ENCODE measurements around the gene BRIP1. TPM values are rescaled to one million over a fixed set of nuclear protein-coding genes. Genes with fewer than 3 reads are reported as not detected.
A peak's percentile ranks its signal among the peaks of the same experiment; 100 is the strongest.

BRIP1 gene
- total RNA-seq, 1 experiment from 2014 or later = 8.5 TPM

- Histone ChIP-seq H3K79me2 (ENCODE audit: low read length) (no peaks in the 10 kb centered on the region), H3K4me1 (ENCODE audit: low read length) (no peaks in the 10 kb centered on the region), H3K9me3 (ENCODE audit: low read length) (peaks cover 10% of the 10 kb centered on the region), H2AFZ (ENCODE audit: low read length) (no peak overlapping the region), H3K4me2 (ENCODE audit: low read depth, low read length, poor library complexity, severe bottlenecking) (no peak overlapping the region), H3K9me2 (replicated peaks; ENCODE audit: insufficient read depth, low read length) (no peaks in the 10 kb centered on the region), H3K27me3 (ENCODE audit: low read length) (no peaks in the 10 kb centered on the region), H3K4me3 (ENCODE audit: low read length) (no peak overlapping the region), H3K27ac (ENCODE audit: low read length) (no peak overlapping the region), H3K9ac (ENCODE audit: low read length) (no peak overlapping the region), H4K20me1 (ENCODE audit: insufficient read depth, low read depth, low read length) (no peaks in the 10 kb centered on the region), H3K36me3 (ENCODE audit: insufficient read depth, low read length) (no peaks in the 10 kb centered on the region)
- DNase-seq = peak; percentile 17
These were observed 167.5 kb downstream of the BRIP1 start for GRCh38 chr17:61695779-61696337.

- Histone ChIP-seq H4K20me1 (ENCODE audit: insufficient read depth, low read depth, low read length) (no peaks in the 10 kb centered on the region), H3K27ac (ENCODE audit: low read length) (no peak overlapping the region), H3K4me2 (ENCODE audit: low read depth, low read length, poor library complexity, severe bottlenecking) (no peak overlapping the region), H3K36me3 (ENCODE audit: insufficient read depth, low read length) (peaks cover 10% of the 10 kb centered on the region), H3K9ac (ENCODE audit: low read length) (no peak overlapping the region), H2AFZ (ENCODE audit: low read length) (no peak overlapping the region), H3K27me3 (ENCODE audit: low read length) (no peaks in the 10 kb centered on the region), H3K4me1 (ENCODE audit: low read length) (no peaks in the 10 kb centered on the region), H3K9me3 (ENCODE audit: low read length) (no peaks in the 10 kb centered on the region; the same call in 1 of the 2 replicates), H3K4me3 (ENCODE audit: low read length) (no peak overlapping the region), H3K79me2 (ENCODE audit: low read length) (no peaks in the 10 kb centered on the region), H3K9me2 (replicated peaks; ENCODE audit: insufficient read depth, low read length) (no peaks in the 10 kb centered on the region)
- peak; percentile 14 for DNase-seq
These were observed 169.2 kb downstream of the BRIP1 start for GRCh38 chr17:61694095-61694494.

DNA sequence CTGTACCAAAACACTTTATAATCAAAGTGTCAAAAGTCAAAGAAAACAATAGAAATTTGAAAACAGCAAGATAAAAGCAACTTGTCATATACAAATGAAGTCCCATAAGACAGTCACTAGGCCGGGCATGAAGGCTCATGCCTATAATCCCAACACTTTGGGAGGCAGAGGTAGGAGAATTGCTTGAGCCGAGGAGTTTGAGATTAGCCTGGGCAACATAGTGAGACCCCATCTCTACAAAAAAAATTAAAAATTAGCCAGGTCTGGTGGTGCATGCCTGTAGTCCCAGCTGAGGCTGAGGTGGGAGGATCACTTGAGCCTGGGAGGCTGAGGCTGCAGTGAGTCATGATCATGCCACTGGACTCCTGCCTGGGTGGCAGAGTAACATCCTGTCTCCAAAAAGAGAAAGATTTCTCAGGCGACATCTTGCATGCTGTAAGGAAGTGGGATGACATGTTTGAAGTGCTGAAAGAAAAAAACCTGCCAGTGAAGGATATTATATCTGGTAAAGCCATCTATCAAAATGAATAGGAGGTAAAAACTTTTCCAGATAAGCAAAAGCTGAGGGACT lies 173.6 kb downstream of the BRIP1 start:
- DNase-seq = no peak
- Histone ChIP-seq H3K4me1 (ENCODE audit: low read length) (no peaks in the 10 kb centered on the region), H3K9me3 (ENCODE audit: low read length) (no peaks in the 10 kb centered on the region), H3K4me3 (ENCODE audit: low read length) (no peak overlapping the region), H2AFZ (ENCODE audit: low read length) (no peak overlapping the region), H3K4me2 (ENCODE audit: low read depth, low read length, poor library complexity, severe bottlenecking) (no peak overlapping the region), H3K9me2 (replicated peaks; ENCODE audit: insufficient read depth, low read length) (no peaks in the 10 kb centered on the region), H3K79me2 (ENCODE audit: low read length) (no peaks in the 10 kb centered on the region), H3K36me3 (ENCODE audit: insufficient read depth, low read length) (peaks cover 10% of the 10 kb centered on the region), H4K20me1 (ENCODE audit: insufficient read depth, low read depth, low read length) (no peaks in the 10 kb centered on the region), H3K27ac (ENCODE audit: low read length) (no peak overlapping the region), H3K9ac (ENCODE audit: low read length) (no peak overlapping the region), H3K27me3 (ENCODE audit: low read length) (no peaks in the 10 kb centered on the region)

DNA sequence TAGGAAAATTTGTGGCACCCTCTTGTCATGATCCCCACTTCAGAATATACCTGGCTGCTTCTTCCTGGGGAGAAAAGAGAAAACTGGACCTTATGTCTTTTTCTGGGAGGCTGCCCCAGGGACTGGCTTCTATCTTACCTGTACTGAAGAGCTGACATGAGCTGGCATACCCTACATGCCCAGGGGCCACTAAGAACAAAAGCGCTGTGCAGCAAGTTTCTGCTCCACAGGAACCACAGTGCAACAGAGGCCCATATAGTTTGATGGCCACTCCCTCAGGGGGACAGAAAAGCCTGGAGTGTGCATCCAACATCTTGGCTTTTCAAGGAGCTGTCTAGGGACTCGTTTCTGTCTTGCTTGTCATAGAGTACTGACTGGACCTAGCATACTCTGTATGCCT lies 175.6 kb downstream of the BRIP1 start:
- Histone ChIP-seq H2AFZ (ENCODE audit: low read length) (no peak overlapping the region), H3K27me3 (ENCODE audit: low read length) (no peaks in the 10 kb centered on the region), H3K9me2 (replicated peaks; ENCODE audit: insufficient read depth, low read length) (no peaks in the 10 kb centered on the region), H3K4me2 (ENCODE audit: low read depth, low read length, poor library complexity, severe bottlenecking) (no peak overlapping the region), H3K4me1 (ENCODE audit: low read length) (no peaks in the 10 kb centered on the region), H3K4me3 (ENCODE audit: low read length) (no peak overlapping the region), H4K20me1 (ENCODE audit: insufficient read depth, low read depth, low read length) (no peaks in the 10 kb centered on the region), H3K9me3 (ENCODE audit: low read length) (no peaks in the 10 kb centered on the region), H3K36me3 (ENCODE audit: insufficient read depth, low read length) (peaks cover 16% of the 10 kb centered on the region), H3K9ac (ENCODE audit: low read length) (no peak overlapping the region), H3K27ac (ENCODE audit: low read length) (no peak overlapping the region), H3K79me2 (ENCODE audit: low read length) (no peaks in the 10 kb centered on the region)
- no peak for DNase-seq

DNA sequence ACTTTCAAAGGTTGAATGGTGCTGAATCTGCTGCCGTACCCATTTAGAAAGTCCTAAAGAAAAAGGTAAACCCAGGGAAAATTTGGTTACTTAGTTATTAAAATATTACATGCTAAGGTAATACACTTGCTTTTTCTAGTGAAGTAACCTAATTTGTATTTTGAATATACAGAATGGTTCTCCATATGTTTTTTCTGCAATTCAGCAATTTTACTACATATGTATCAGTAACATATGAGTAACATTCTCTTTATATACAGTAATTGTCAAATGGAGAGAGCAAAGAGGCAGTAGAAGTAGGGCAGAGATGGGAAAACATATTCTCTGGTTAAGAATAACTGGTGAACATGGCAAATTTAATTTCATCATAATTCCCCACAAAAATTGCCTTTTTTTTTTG lies 177.2 kb downstream of the BRIP1 start:
- Histone ChIP-seq H3K4me3 (ENCODE audit: low read length) (no peak overlapping the region), H2AFZ (ENCODE audit: low read length) (no peak overlapping the region), H3K9ac (ENCODE audit: low read length) (no peak overlapping the region), H3K9me2 (replicated peaks; ENCODE audit: insufficient read depth, low read length) (no peaks in the 10 kb centered on the region), H3K9me3 (ENCODE audit: low read length) (no peaks in the 10 kb centered on the region), H3K79me2 (ENCODE audit: low read length) (no peaks in the 10 kb centered on the region), H3K27ac (ENCODE audit: low read length) (no peak overlapping the region), H3K4me1 (ENCODE audit: low read length) (no peaks in the 10 kb centered on the region), H3K27me3 (ENCODE audit: low read length) (no peaks in the 10 kb centered on the region), H3K36me3 (ENCODE audit: insufficient read depth, low read length) (peaks cover 16% of the 10 kb centered on the region), H3K4me2 (ENCODE audit: low read depth, low read length, poor library complexity, severe bottlenecking) (no peak overlapping the region), H4K20me1 (ENCODE audit: insufficient read depth, low read depth, low read length) (no peaks in the 10 kb centered on the region)
- no peak for DNase-seq

- Histone ChIP-seq H3K79me2 (ENCODE audit: low read length) (no peaks in the 10 kb centered on the region), H3K4me3 (ENCODE audit: low read length) (no peak overlapping the region), H3K27ac (ENCODE audit: low read length) (no peak overlapping the region), H3K4me1 (ENCODE audit: low read length) (no peaks in the 10 kb centered on the region), H3K9ac (ENCODE audit: low read length) (no peak overlapping the region), H3K27me3 (ENCODE audit: low read length) (no peaks in the 10 kb centered on the region), H3K36me3 (ENCODE audit: insufficient read depth, low read length) (peaks cover 13% of the 10 kb centered on the region), H4K20me1 (ENCODE audit: insufficient read depth, low read depth, low read length) (no peaks in the 10 kb centered on the region), H3K4me2 (ENCODE audit: low read depth, low read length, poor library complexity, severe bottlenecking) (no peak overlapping the region), H2AFZ (ENCODE audit: low read length) (no peak overlapping the region), H3K9me3 (ENCODE audit: low read length) (no peaks in the 10 kb centered on the region), H3K9me2 (replicated peaks; ENCODE audit: insufficient read depth, low read length) (no peaks in the 10 kb centered on the region)
- DNase-seq = no peak
These were observed 178.5 kb downstream of the BRIP1 start for GRCh38 chr17:61684818-61685217.

DNA sequence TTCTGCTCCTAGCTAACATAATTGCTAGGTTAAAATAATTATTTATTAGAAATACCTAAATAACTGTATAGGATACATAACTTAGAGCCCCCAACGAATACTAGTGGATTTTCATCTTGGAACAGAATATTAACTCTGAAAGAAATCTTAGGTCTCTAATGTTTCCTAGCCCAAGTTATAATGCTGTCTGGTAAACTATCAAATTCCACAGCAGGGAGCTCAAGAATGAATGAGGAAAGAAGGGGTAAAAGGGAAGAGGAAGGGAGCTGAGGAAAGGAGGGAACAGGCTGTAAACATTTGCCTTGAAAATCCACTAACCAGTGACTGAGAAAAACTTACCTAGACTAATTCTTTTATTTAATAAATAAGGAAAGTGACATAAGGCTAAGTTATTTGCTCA lies 179.2 kb downstream of the BRIP1 start:
- H3K27me3 ChIP-seq (ENCODE audit: low read length) = no peaks in the 10 kb centered on the region
- no peaks in the 10 kb centered on the region for H3K9me2 ChIP-seq (replicated peaks; ENCODE audit: insufficient read depth, low read length)
- H3K27ac ChIP-seq (ENCODE audit: low read length) = no peak overlapping the region
- no peak overlapping the region for H3K4me3 ChIP-seq (ENCODE audit: low read length)
- H3K36me3 ChIP-seq (ENCODE audit: insufficient read depth, low read length) = peaks cover 6% of the 10 kb centered on the region; the same call in 1 of the 2 replicates
- DNase-seq = no peak
- H4K20me1 ChIP-seq (ENCODE audit: insufficient read depth, low read depth, low read length) = no peaks in the 10 kb centered on the region
- H3K9ac ChIP-seq (ENCODE audit: low read length) = no peak overlapping the region
- no peaks in the 10 kb centered on the region for H3K4me1 ChIP-seq (ENCODE audit: low read length)
- H2AFZ ChIP-seq (ENCODE audit: low read length) = no peak overlapping the region
- H3K4me2 ChIP-seq (ENCODE audit: low read depth, low read length, poor library complexity, severe bottlenecking) = no peak overlapping the region
- H3K79me2 ChIP-seq (ENCODE audit: low read length) = no peaks in the 10 kb centered on the region
- no peaks in the 10 kb centered on the region for H3K9me3 ChIP-seq (ENCODE audit: low read length)

DNA sequence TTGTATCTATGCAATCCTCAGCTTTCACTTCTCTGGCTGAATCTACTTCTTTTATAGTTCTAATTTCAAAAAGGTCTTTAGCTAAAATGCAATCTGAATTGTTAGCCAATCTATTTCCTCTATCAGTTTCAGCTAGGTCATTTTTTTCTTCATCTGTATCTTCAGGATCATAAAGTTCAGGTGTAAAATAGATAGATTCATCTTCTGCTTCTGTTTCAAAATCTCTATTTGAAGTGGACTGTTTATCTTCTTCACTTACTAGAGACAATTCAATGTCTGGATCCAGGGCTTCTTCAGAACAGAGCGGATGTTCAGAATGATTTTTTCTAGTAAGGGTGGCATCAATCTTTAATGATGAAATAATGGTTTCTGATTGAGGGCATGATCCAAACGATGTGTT lies 179.9 kb downstream of the BRIP1 start:
- Histone ChIP-seq H3K4me1 (ENCODE audit: low read length) (no peaks in the 10 kb centered on the region), H3K36me3 (ENCODE audit: insufficient read depth, low read length) (peaks cover 6% of the 10 kb centered on the region; the same call in 1 of the 2 replicates), H2AFZ (ENCODE audit: low read length) (no peak overlapping the region), H3K27me3 (ENCODE audit: low read length) (no peaks in the 10 kb centered on the region), H3K9me3 (ENCODE audit: low read length) (no peaks in the 10 kb centered on the region), H3K9me2 (replicated peaks; ENCODE audit: insufficient read depth, low read length) (no peaks in the 10 kb centered on the region), H3K79me2 (ENCODE audit: low read length) (no peaks in the 10 kb centered on the region), H3K4me3 (ENCODE audit: low read length) (no peak overlapping the region), H3K9ac (ENCODE audit: low read length) (no peak overlapping the region), H3K27ac (ENCODE audit: low read length) (no peak overlapping the region), H3K4me2 (ENCODE audit: low read depth, low read length, poor library complexity, severe bottlenecking) (no peak overlapping the region), H4K20me1 (ENCODE audit: insufficient read depth, low read depth, low read length) (no peaks in the 10 kb centered on the region)
- no peak for DNase-seq

All from Karpas-422 (cell line).